H1 (cell line): ENCODE data around the gene ZNF512B. TPM values are rescaled to one million over a fixed set of nuclear protein-coding genes. Genes with fewer than 3 reads are reported as not detected.
A peak's percentile ranks its signal among the peaks of the same experiment; 100 is the strongest.
"Not testable (repeated sequence)": the region's sequence is repeated elsewhere in the genome, so short reads cannot be mapped to it uniquely, and the experiment has no call there.

Source experiments
- CTCF ChIA-PET: fragments of 300-600 bp; sonication (Branson Sonifier 250); formaldehyde crosslinking; loops from one replicate; lab custom pipeline; 2021; ENCODE audit not compliant: partially characterized antibody; lab: Charles Lee
- POLR2A ChIA-PET: fragments of 300-600 bp; sonication (Branson Sonifier 250); formaldehyde crosslinking; loops from one replicate; lab custom pipeline; 2021; ENCODE audit warnings: inconsistent platforms; ENCODE audit not compliant: partially characterized antibody; lab: Charles Lee
- DNase-seq, 2 experiments: peaks; one replicate each; pipeline versions ENCODE4 v3.0.0 to v3.0.0-alpha.2; 2010 to 2022; ENCODE audit warnings: low spot score in 2 of 2, low read depth in 1 of 2, mixed read lengths in 1 of 2
- FAIRE-seq: peaks from 2 replicates; lab custom pipeline; 2011; peaks lifted over from hg19 to GRCh38; lab: Jason Lieb, UNC
- H2AFZ ChIP-seq: 2 replicates; pipeline ENCODE4 v1.8.1; 2012; ENCODE audit warnings: low read length, inconsistent platforms
- H2AK5ac ChIP-seq: 2 replicates; pipeline ENCODE4 v1.6.1; 2013; ENCODE audit warnings: low read depth, low read length
- H2BK120ac ChIP-seq: replicated peaks from 2 replicates; pipeline ENCODE3; 2013; ENCODE audit warnings: low read depth, low read length, inconsistent platforms
- H2BK12ac ChIP-seq: 2 replicates; pipeline ENCODE4 v1.6.1; 2013; ENCODE audit warnings: low read depth, low read length
- H2BK15ac ChIP-seq: 2 replicates; pipeline ENCODE4 v1.6.1; 2013; ENCODE audit warnings: low read length
- H2BK20ac ChIP-seq: 2 replicates; pipeline ENCODE4 v1.6.1; 2013; ENCODE audit warnings: low read length
- H2BK5ac ChIP-seq: 2 replicates; pipeline ENCODE4 v1.6.1; 2013; ENCODE audit warnings: low read depth, low read length
- H3K14ac ChIP-seq: 2 replicates; pipeline ENCODE4 v1.6.1; 2013; ENCODE audit warnings: inconsistent platforms; ENCODE audit not compliant: insufficient read length
- H3K18ac ChIP-seq: 2 replicates; pipeline ENCODE4 v1.6.1; 2013; ENCODE audit warnings: low read length; ENCODE audit errors: extremely low read depth
- H3K23ac ChIP-seq: 2 replicates; pipeline ENCODE4 v1.6.1; 2013; ENCODE audit warnings: inconsistent platforms; ENCODE audit not compliant: insufficient read length
- H3K23me2 ChIP-seq: 2 replicates; pipeline ENCODE4 v1.6.1; 2013; ENCODE audit warnings: low read depth, low read length
- H3K27ac ChIP-seq: 2 replicates; pipeline ENCODE4 v1.6.1; 2011; ENCODE audit warnings: low read depth, low read length, inconsistent platforms
- H3K27me3 ChIP-seq, 4 experiments: replicated peaks in 1 of 4; 1 replicate in 1 of 4; 2 replicates in 3 of 4; pipeline versions ENCODE4 v1.6.1 to v1.8.1; 2011 to 2013; ENCODE audit warnings: low read length in 3 of 4, mild to moderate bottlenecking in 3 of 4, inconsistent platforms in 2 of 4, mixed read lengths in 2 of 4, moderate library complexity in 1 of 4; ENCODE audit not compliant: control insufficient read depth in 3 of 4, insufficient read depth in 3 of 4; ENCODE audit errors: extremely low read depth in 1 of 4
- H3K36me3 ChIP-seq, 4 experiments: 2 replicates each; pipeline versions ENCODE4 v1.6.1 to v1.8.1; 2011 to 2013; ENCODE audit warnings: mild to moderate bottlenecking in 4 of 4, low read length in 3 of 4, moderate library complexity in 2 of 4, control low read depth in 1 of 4, inconsistent platforms in 1 of 4; ENCODE audit not compliant: insufficient read depth in 4 of 4, control insufficient read depth in 2 of 4
- H3K4ac ChIP-seq: replicated peaks from 2 replicates; pipeline ENCODE3; 2013; ENCODE audit warnings: low read length, low read depth, mixed read lengths, inconsistent platforms; ENCODE audit not compliant: insufficient read length
- H3K4me1 ChIP-seq, 4 experiments: replicated peaks in 1 of 4; 1 replicate in 1 of 4; 2 replicates in 3 of 4; pipeline versions ENCODE4 v1.6.1 to v1.8.1; 2011 to 2013; ENCODE audit warnings: low read length in 3 of 4, inconsistent platforms in 2 of 4, mixed read lengths in 1 of 4; ENCODE audit not compliant: insufficient read depth in 4 of 4, control insufficient read depth in 3 of 4
- H3K4me2 ChIP-seq, 2 experiments: 2 replicates each; pipeline versions ENCODE4 v1.6.1 to v1.8.1; 2011 to 2013; ENCODE audit warnings: low read depth in 2 of 2, low read length in 2 of 2, control low read depth in 1 of 2, inconsistent platforms in 1 of 2, mild to moderate bottlenecking in 1 of 2; ENCODE audit not compliant: insufficient read depth in 1 of 2
- H3K4me3 ChIP-seq, 4 experiments: fragments of 200-600, 300-600 bp in 1 of 4; sonication (generic), shearing (Covaris generic), sonication (Bioruptor Twin) in 1 of 4; 2 replicates each; pipeline versions ENCODE4 v1.5.1 to v1.8.1; 2011 to 2016; ENCODE audit warnings: low read length in 4 of 4, low read depth in 3 of 4, control low read depth in 2 of 4, inconsistent platforms in 2 of 4, mild to moderate bottlenecking in 2 of 4, mixed read lengths in 1 of 4, moderate library complexity in 1 of 4; ENCODE audit not compliant: insufficient read depth in 2 of 4; ENCODE audit errors: extremely low read depth in 1 of 4
- H3K56ac ChIP-seq: replicated peaks from 2 replicates; pipeline ENCODE3; 2013; ENCODE audit warnings: low read depth, mild to moderate bottlenecking, mixed read lengths, low read length, inconsistent platforms; ENCODE audit not compliant: insufficient read length
- H3K79me1 ChIP-seq: 2 replicates; pipeline ENCODE4 v1.6.1; 2013; ENCODE audit warnings: low read depth, low read length, control low read depth
- H3K79me2 ChIP-seq, 2 experiments: 2 replicates each; pipeline versions ENCODE4 v1.6.1 to v1.8.1; 2012 to 2013; ENCODE audit warnings: low read length in 2 of 2, mild to moderate bottlenecking in 2 of 2, inconsistent platforms in 1 of 2; ENCODE audit not compliant: insufficient read depth in 2 of 2, control insufficient read depth in 1 of 2
- H3K9ac ChIP-seq, 4 experiments: replicated peaks in 1 of 4; 1 replicate in 1 of 4; 2 replicates in 3 of 4; pipeline versions ENCODE4 v1.6.1 to v1.8.1; 2011 to 2013; ENCODE audit warnings: low read depth in 3 of 4, low read length in 3 of 4, control low read depth in 2 of 4, mild to moderate bottlenecking in 2 of 4, moderate library complexity in 2 of 4, inconsistent platforms in 1 of 4; ENCODE audit errors: extremely low read depth in 1 of 4
- H3K9me3 ChIP-seq, 2 experiments: 2 replicates each; pipeline versions ENCODE4 v1.6.1 to v1.8.1; 2012 to 2013; ENCODE audit warnings: mild to moderate bottlenecking in 2 of 2, moderate library complexity in 2 of 2, control low read depth in 1 of 2, inconsistent platforms in 1 of 2, low read depth in 1 of 2, low read length in 1 of 2, mixed read lengths in 1 of 2; ENCODE audit not compliant: insufficient read depth in 2 of 2
- H4K20me1 ChIP-seq, 2 experiments: replicated peaks in 1 of 2; 2 replicates each; pipeline versions ENCODE3 to v1.8.1; 2011 to 2013; ENCODE audit warnings: inconsistent platforms in 2 of 2, low read length in 2 of 2, mild to moderate bottlenecking in 1 of 2; ENCODE audit not compliant: insufficient read depth in 2 of 2, control insufficient read depth in 1 of 2
- H4K5ac ChIP-seq: 2 replicates; pipeline ENCODE4 v1.6.1; 2013; ENCODE audit warnings: low read length, low read depth, mixed read lengths, inconsistent platforms; ENCODE audit not compliant: insufficient read length
- H4K8ac ChIP-seq: 2 replicates; pipeline ENCODE4 v1.8.0; 2013; ENCODE audit warnings: mild to moderate bottlenecking, moderate library complexity, low read length, inconsistent platforms; ENCODE audit not compliant: insufficient read depth; ENCODE audit errors: extremely low read depth
- H4K91ac ChIP-seq: replicated peaks from 2 replicates; pipeline ENCODE3; 2013; ENCODE audit warnings: low read length, mixed read lengths, inconsistent platforms; ENCODE audit not compliant: insufficient read length
- WGBS, 2 experiments: shearing (Covaris generic) in 1 of 2; methylation state at CpG; one replicate each; pipeline versions ENCODE4 v1.1.6 to v1.1.7; 2013 to 2015; ENCODE audit warnings: low lambda C conversion rate in 2 of 2, mixed read lengths in 2 of 2, inconsistent platforms in 1 of 2, low coverage in 1 of 2, missing lambda C conversion rate in 1 of 2; ENCODE audit not compliant: insufficient replicate concordance in 2 of 2, insufficient coverage in 1 of 2, insufficient read length in 1 of 2; ENCODE audit errors: extremely low coverage in 1 of 2, missing lambda C conversion rate in 1 of 2; 5-methylcytosine and 5-hydroxymethylcytosine counted together
- polyA plus RNA-seq, 7 experiments: library from polyadenylated mRNA; depleted of rRNA in 3 of 7; stranded (reverse) in 5 of 7; unstranded in 2 of 7; fragments of >200 nt in 5 of 7; fragments of 200-250 nt in 2 of 7; gene quantifications; 1 replicate in 5 of 7; 2 replicates in 1 of 7; 4 replicates in 1 of 7; pipeline versions ENCODE4 v1.2.1 to v1.2.3, GENCODE V29; 2011 to 2013; ENCODE audit warnings: missing spikeins in 2 of 7, mixed read lengths in 2 of 7
- total RNA-seq: library from RNA; stranded (reverse); fragmentation: NEBNext Ultra II Directional; extraction: Animal tissue kit (Norgen Biotek cat#: 25700); gene quantifications from 2 replicates; pipeline ENCODE4 v1.2.1, GENCODE V29; 2021

Gene ZNF512B
- total and polyA plus RNA-seq, 2 of the 8 experiments (the other 6 are each of a cell fraction or from before 2014, with no cell fraction given) = 7.3 to 26.6 TPM

DNA sequence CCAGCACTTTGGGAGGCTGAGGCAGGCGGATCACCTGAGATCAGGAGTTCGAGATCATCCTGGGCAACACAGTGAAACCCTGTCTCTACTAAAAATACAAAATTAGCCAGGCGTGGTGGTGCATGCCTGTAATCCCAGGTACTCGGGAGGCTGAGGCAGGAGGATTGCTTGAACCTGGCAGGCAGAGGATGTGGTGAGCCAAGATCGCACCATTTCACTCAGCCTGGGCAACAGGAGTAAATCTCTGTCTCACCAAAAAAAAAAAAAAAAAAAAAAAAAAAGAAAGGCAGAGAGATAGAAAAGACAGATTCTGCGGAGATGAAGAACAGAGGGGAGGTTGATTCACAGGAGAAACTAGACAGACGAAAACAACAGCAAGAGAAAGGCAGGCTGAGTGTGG, 6.8 kb upstream of the ZNF512B start:
- POLR2A ChIA-PET, H4K8ac ChIP-seq, H2BK20ac ChIP-seq, H2AFZ ChIP-seq, H3K79me1 ChIP-seq, H3K4me3 ChIP-seq, H3K36me3 ChIP-seq, H2BK15ac ChIP-seq, H3K9me3 ChIP-seq, H2BK5ac ChIP-seq, H3K4me2 ChIP-seq, H2AK5ac ChIP-seq, H3K9ac ChIP-seq, H3K4ac ChIP-seq, H3K79me2 ChIP-seq, H3K23ac ChIP-seq, H3K27me3 ChIP-seq, DNase-seq, H2BK120ac ChIP-seq, H3K18ac ChIP-seq, H3K14ac ChIP-seq, H4K20me1 ChIP-seq, H4K5ac ChIP-seq, H4K91ac ChIP-seq, FAIRE-seq, H3K56ac ChIP-seq, H3K27ac ChIP-seq: not testable (repeated sequence)
- peaks cover 19% of the 10 kb centered on the region for H3K23me2 ChIP-seq
- CTCF ChIA-PET = interaction anchor here (0.9 to 5.0 kb wide), 4 partner anchors 42 to 81 kb away, joined by 3 to 58 read pairs (median 4); no protein-coding TSS in a partner anchor
- H3K4me1 ChIP-seq = peaks cover 4 to 24% (median 10%) of the 10 kb centered on the region in 4 experiments; a peak in 6 of 7 replicates
- WGBS, 2 experiments = 86% methylated on average over 6 of the region's 7 CpGs; no CpG with 5 or more reads in 1 of the 2 experiments
- H2BK12ac ChIP-seq = peak overlapping the region; percentile 60; the same call in 1 of the 2 replicates
